GM13976 (cell line): ENCODE measurements around the gene DHRS3.

Experiments
- DNase-seq: peaks from one replicate; pipeline ENCODE4 v3.0.0; 2012; ENCODE audit warnings: low spot score
- CTCF ChIP-seq: IDR thresholded peaks from 2 replicates; pipeline ENCODE4 v1.5.1; 2012; ENCODE audit warnings: borderline replicate concordance, mild to moderate bottlenecking; ENCODE audit not compliant: insufficient read depth; ENCODE audit errors: extremely low read depth, missing control alignments, control extremely low read depth
- in situ Hi-C: fragments of 300-500 bp; cut with MboI; formaldehyde crosslinking; loops from one replicate; pipeline ENCODE4 v1.12.0; 2022; ENCODE audit warnings: low sequenced_read_pairs, mixed read lengths, inconsistent platforms; ENCODE audit not compliant: unreplicated experiment

Gene DHRS3

GRCh38 chr1:12637693-12638092 is 19.7 kb upstream of the DHRS3 start:
- in situ Hi-C loops: no loop called here

GRCh38 chr1:12636098-12636950 is 18.3 kb upstream of the DHRS3 start:
- no peak for TF ChIP-seq CTCF
- DNase-seq: no peak
- in situ Hi-C loops: no loop called here

More at GRCh38 chr1:12637693-12638092, 19.7 kb upstream of the DHRS3 start:
- no peak for DNase-seq
- no peak for TF ChIP-seq CTCF

GRCh38 chr1:12634696-12635202 is 16.7 kb upstream of the DHRS3 start:
- TF ChIP-seq CTCF: no peak
- in situ Hi-C loops: no loop called here
- DNase-seq: no peak

- TF ChIP-seq CTCF: no peak
- in situ Hi-C loops: no loop called here
- DNase-seq: no peak
Observed at GRCh38 chr1:12634156-12634555, 16.1 kb upstream of the DHRS3 start.

GRCh38 chr1:12631571-12631970 is 13.6 kb upstream of the DHRS3 start:
- in situ Hi-C loops: no loop called here
- no peak for DNase-seq
- no peak for TF ChIP-seq CTCF

GRCh38 chr1:12630946-12631530 is 13.0 kb upstream of the DHRS3 start:
- DNase-seq: no peak
- no peak for TF ChIP-seq CTCF
- in situ Hi-C loops: no loop called here
